Stimulated activated naive B cell treated with anti-CD40 and anti-IgM and Interleukin-4, amounts not matched to agents 10 μg/mL and 1 μg/mL and 100 μg/mL, for 72 hours (primary cell): ENCODE data around the gene TNFRSF17.

Source experiments
- ATAC-seq, 2 donors: fragments of 150-1000 bp; cut with Tn5 transposase; replicated peaks; 2 replicates each; pipeline ENCODE4 v1.10.0; 2021; ENCODE audit warnings: moderate library complexity in 1 of 2
- DNase-seq: peaks from one replicate; pipeline ENCODE4 v3.0.0; 2021
- H3K27ac Mint-ChIP-seq: one replicate; pipeline ENCODE4 v1.8.0; 2022; ENCODE audit warnings: mild to moderate bottlenecking, mixed read lengths
- H3K27me3 Mint-ChIP-seq, 2 donors: one replicate each; pipeline ENCODE4 v1.8.0; 2022; ENCODE audit warnings: mixed read lengths in 2 of 2
- H3K36me3 Mint-ChIP-seq, 2 donors: one replicate each; pipeline ENCODE4 v1.8.0; 2022; ENCODE audit warnings: mixed read lengths in 2 of 2, mild to moderate bottlenecking in 1 of 2
- H3K4me1 Mint-ChIP-seq, 2 donors: one replicate each; pipeline ENCODE4 v1.8.0; 2022; ENCODE audit warnings: mixed read lengths in 2 of 2, mild to moderate bottlenecking in 1 of 2
- H3K4me3 Mint-ChIP-seq, 2 donors: one replicate each; pipeline ENCODE4 v1.8.0; 2022; ENCODE audit warnings: mild to moderate bottlenecking in 2 of 2, mixed read lengths in 2 of 2, moderate library complexity in 1 of 2
- H3K9me3 Mint-ChIP-seq, 2 donors: one replicate each; pipeline ENCODE4 v1.8.0; 2022; ENCODE audit warnings: mixed read lengths in 2 of 2, mild to moderate bottlenecking in 1 of 2

TNFRSF17 gene

GRCh38 chr16:11979013-11979672 lies 14.1 kb downstream of the TNFRSF17 start:
- Mint-ChIP-seq H3K9me3 (peaks cover 5 to 7% of the 10 kb centered on the region in 2 donors), H3K4me3 (peak overlapping the region; percentile 98), H3K36me3 (peaks cover 57 to 64% of the 10 kb centered on the region in 2 donors), H3K4me1 (peaks cover 46 to 81% of the 10 kb centered on the region in 2 donors), H3K27ac (peak overlapping the region; percentile 91), H3K27me3 (no peaks in the 10 kb centered on the region)
- ATAC-seq: no peak
- no peak for DNase-seq

DNA sequence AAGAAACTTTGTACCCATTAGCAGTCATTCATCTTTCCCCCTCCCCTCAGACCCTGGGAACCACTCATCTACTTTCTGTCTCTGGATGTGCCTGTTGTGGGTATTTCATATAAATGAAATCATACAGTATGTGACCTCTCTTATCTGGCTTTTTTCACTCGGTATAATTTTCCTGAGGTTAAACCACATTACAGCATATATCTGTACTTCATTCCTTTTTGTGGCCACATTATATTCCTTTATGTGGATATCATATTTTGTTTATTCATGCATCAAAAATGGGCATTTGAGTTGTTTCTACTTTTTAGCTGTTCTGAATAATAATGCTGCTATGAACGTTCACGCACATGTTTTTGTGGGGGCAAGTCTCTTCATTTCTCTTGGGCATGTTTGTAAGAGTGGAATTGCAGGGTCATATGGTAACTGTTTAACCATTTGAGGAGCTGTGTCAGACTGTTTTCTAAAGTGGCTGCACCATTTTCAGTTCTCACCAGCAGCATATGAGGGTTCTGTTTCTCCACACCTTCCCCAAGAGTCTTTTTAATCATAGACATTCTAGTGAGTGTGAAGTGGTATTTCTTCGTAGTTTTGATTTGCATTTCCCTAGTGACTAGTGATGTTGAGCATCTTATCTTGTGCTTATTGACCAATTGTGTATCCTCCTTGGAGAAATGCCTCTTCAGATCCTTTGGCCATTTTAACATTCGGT lies 15.3 kb downstream of the TNFRSF17 start:
- peaks cover 54 to 83% of the 10 kb centered on the region in 2 donors for H3K4me1 Mint-ChIP-seq
- H3K4me3 Mint-ChIP-seq: peak overlapping the region; percentile 71 to 98
- H3K9me3 Mint-ChIP-seq: peaks cover 5 to 7% of the 10 kb centered on the region in 2 donors
- H3K36me3 Mint-ChIP-seq: peaks cover 65 to 73% of the 10 kb centered on the region in 2 donors
- ATAC-seq (peak; percentile 56 to 64), DNase-seq (no peak)
- H3K27ac Mint-ChIP-seq: peak overlapping the region; percentile 91
- no peaks in the 10 kb centered on the region for H3K27me3 Mint-ChIP-seq

DNA sequence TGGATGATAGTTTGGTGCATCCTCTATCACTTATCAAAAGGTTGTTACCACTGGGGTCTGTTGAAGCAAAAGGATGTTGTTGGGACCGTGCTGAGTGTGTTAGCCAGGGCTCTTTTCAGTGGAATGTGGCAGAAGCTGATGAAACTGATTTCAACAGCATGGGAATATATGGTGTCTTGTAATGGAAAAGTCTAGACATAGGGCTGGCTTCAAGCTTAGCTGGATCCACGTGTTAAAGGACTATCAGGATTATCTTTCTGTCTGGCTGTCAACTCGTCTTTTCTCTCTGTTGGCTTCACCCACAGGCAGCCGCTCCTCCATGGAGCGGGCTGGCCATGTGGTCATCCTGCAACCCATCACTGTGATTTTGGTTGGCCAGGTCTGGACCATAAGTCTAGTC lies 20.2 kb downstream of the TNFRSF17 start:
- DNase-seq (no peak), ATAC-seq (no peak)
- Mint-ChIP-seq H3K9me3 (peaks cover 2 to 3% of the 10 kb centered on the region in 2 donors), H3K36me3 (peaks cover 47 to 59% of the 10 kb centered on the region in 2 donors), H3K27ac (peak overlapping the region; percentile 16), H3K27me3 (no peaks in the 10 kb centered on the region), H3K4me3 (no peak overlapping the region), H3K4me1 (peaks cover 48 to 81% of the 10 kb centered on the region in 2 donors)

DNA sequence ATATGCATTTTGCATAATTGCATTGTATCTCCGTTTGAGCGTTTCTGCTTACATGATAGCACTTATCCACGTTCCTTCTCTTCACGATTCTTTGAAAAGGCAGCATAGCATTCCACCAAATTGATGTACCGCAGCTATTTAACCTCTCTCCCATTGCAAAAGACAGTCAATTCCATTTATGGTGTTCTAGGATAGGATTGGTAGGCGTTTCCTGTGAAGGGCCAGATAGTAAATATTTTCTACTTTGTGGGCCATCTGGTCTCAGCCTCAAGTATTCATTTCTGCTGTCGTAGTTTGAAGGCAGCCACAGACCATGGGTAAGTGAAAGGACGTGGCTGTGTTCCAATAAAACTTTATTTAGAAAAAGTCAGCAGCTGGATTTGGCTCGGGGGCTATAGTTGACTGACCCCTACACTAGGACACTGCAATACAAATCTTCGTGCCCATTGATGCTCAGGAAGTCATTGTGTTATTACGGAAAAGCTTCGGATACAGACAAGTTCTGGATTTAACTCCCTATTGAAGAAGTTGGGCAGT lies 21.6 kb downstream of the TNFRSF17 start:
- Mint-ChIP-seq H3K4me3 (no peak overlapping the region), H3K36me3 (peaks cover 39 to 54% of the 10 kb centered on the region in 2 donors), H3K9me3 (peaks cover 0 to 2% of the 10 kb centered on the region in 2 donors), H3K27ac (no peak overlapping the region), H3K27me3 (no peaks in the 10 kb centered on the region), H3K4me1 (peaks cover 44 to 80% of the 10 kb centered on the region in 2 donors)
- DNase-seq (no peak), ATAC-seq (no peak)

DNA sequence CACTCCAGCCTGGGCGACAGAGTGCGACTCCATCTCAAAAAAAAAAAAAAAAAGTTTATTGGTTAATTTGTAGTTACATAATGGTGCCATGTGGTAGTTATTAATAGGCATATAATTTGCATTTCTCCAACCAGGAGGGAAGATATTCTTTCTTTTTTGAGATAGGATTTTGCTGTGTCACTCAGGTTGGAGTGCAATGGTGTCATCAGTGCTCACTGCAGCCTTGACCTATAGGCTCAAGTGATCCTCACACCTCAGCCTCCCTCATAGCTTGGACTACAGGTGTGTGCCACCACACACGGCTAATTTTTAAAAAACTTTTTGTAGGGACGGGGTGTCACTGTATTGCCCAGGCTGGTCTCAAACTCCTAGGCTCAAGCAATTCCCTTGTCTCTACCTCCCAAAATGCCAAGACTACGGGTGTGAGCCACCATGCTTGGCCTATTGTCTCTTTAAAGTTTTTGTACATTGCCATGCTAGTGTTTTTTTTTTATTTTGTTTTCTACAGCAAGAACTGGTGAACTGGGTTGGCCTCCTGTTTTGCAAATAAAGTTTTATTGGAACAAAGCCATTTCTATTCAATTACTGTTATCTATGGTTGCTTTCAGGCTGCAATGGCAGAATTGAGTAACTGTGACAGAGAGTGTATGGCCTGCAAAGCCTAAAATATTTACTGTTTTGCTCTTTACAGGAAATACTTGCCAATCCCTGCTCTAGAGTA lies 23.4 kb downstream of the TNFRSF17 start:
- no peak overlapping the region for H3K4me3 Mint-ChIP-seq
- H3K9me3 Mint-ChIP-seq: peaks cover 0 to 2% of the 10 kb centered on the region in 2 donors
- peaks cover 47 to 57% of the 10 kb centered on the region in 2 donors for H3K36me3 Mint-ChIP-seq
- H3K27me3 Mint-ChIP-seq: no peaks in the 10 kb centered on the region
- H3K27ac Mint-ChIP-seq: peak overlapping the region; percentile 20
- peaks cover 48 to 84% of the 10 kb centered on the region in 2 donors for H3K4me1 Mint-ChIP-seq
- ATAC-seq (no peak), DNase-seq (no peak)

GRCh38 chr16:11990702-11991390 lies 25.8 kb downstream of the TNFRSF17 start:
- H3K27ac Mint-ChIP-seq: peak overlapping the region; percentile 51
- H3K36me3 Mint-ChIP-seq: peaks cover 29 to 42% of the 10 kb centered on the region in 2 donors
- no peak for ATAC-seq
- peaks cover 50 to 79% of the 10 kb centered on the region in 2 donors for H3K4me1 Mint-ChIP-seq
- H3K4me3 Mint-ChIP-seq: peak overlapping the region in 1 of 2 donors; percentile 18
- no peaks in the 10 kb centered on the region for H3K27me3 Mint-ChIP-seq
- no peak for DNase-seq
- H3K9me3 Mint-ChIP-seq: peaks cover 0 to 2% of the 10 kb centered on the region in 2 donors

GRCh38 chr16:11992008-11992584 lies 27.1 kb downstream of the TNFRSF17 start:
- H3K36me3 Mint-ChIP-seq: peaks cover 21 to 42% of the 10 kb centered on the region in 2 donors
- ATAC-seq: no peak
- H3K4me1 Mint-ChIP-seq: peaks cover 51 to 78% of the 10 kb centered on the region in 2 donors
- H3K4me3 Mint-ChIP-seq: no peak overlapping the region
- no peaks in the 10 kb centered on the region for H3K27me3 Mint-ChIP-seq
- peak overlapping the region; percentile 47 for H3K27ac Mint-ChIP-seq
- H3K9me3 Mint-ChIP-seq: peaks cover 0 to 2% of the 10 kb centered on the region in 2 donors
- DNase-seq: no peak

- H3K4me3 Mint-ChIP-seq: no peak overlapping the region
- peaks cover 0 to 2% of the 10 kb centered on the region in 2 donors for H3K9me3 Mint-ChIP-seq
- DNase-seq (no peak), ATAC-seq (no peak)
- no peaks in the 10 kb centered on the region for H3K27me3 Mint-ChIP-seq
- H3K36me3 Mint-ChIP-seq: peaks cover 21 to 48% of the 10 kb centered on the region in 2 donors
- peak overlapping the region; percentile 71 for H3K27ac Mint-ChIP-seq
- H3K4me1 Mint-ChIP-seq: peaks cover 56 to 78% of the 10 kb centered on the region in 2 donors
These were observed 27.8 kb downstream of the TNFRSF17 start for GRCh38 chr16:11992586-11993524.

GRCh38 chr16:11994143-11995119 lies 29.4 kb downstream of the TNFRSF17 start:
- H3K27me3 Mint-ChIP-seq: no peaks in the 10 kb centered on the region
- ATAC-seq: peak; percentile 75 to 77
- peak overlapping the region; percentile 16 to 36 for H3K4me3 Mint-ChIP-seq
- peaks cover 63 to 85% of the 10 kb centered on the region in 2 donors for H3K4me1 Mint-ChIP-seq
- H3K27ac Mint-ChIP-seq: peak overlapping the region; percentile 71
- H3K9me3 Mint-ChIP-seq: peaks cover 0 to 2% of the 10 kb centered on the region in 2 donors
- peaks cover 19 to 57% of the 10 kb centered on the region in 2 donors for H3K36me3 Mint-ChIP-seq
- DNase-seq: no peak

GRCh38 chr16:11996433-11997330 lies 31.7 kb downstream of the TNFRSF17 start:
- no peak for DNase-seq
- peaks cover 59 to 79% of the 10 kb centered on the region in 2 donors for H3K4me1 Mint-ChIP-seq

DNA sequence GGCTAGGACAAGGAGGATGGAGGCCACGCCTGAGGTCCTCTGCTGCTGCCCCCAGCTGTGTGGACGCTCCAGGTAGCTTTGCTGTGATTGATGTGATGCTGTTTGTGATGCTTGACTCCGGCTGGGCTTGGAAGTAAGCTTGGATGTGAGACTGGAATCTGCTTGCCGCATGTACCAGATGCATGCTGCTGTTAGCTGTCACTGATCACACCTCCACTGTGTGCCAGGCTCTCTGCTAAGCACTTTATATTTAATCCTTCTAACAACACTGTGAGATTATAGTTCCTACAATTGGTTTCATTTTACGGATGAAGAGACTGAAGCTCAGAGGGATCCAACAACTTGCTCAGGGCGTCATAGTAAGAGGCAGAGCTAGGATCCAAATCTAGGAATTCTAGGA lies 35.0 kb downstream of the TNFRSF17 start:
- no peak overlapping the region for H3K4me3 Mint-ChIP-seq
- H3K9me3 Mint-ChIP-seq: no peaks in the 10 kb centered on the region
- H3K27ac Mint-ChIP-seq: peak overlapping the region; percentile 71
- DNase-seq (no peak), ATAC-seq (no peak)
- peaks cover 30 to 58% of the 10 kb centered on the region in 2 donors for H3K36me3 Mint-ChIP-seq
- H3K27me3 Mint-ChIP-seq: no peaks in the 10 kb centered on the region
- H3K4me1 Mint-ChIP-seq: peaks cover 38 to 62% of the 10 kb centered on the region in 2 donors

More at GRCh38 chr16:11996433-11997330, 31.7 kb downstream of the TNFRSF17 start:
- peak overlapping the region in 1 of 2 donors; percentile 5 for H3K4me3 Mint-ChIP-seq
- no peaks in the 10 kb centered on the region for H3K27me3 Mint-ChIP-seq
- no peaks in the 10 kb centered on the region for H3K9me3 Mint-ChIP-seq
- ATAC-seq: no peak
- H3K36me3 Mint-ChIP-seq: peaks cover 24 to 56% of the 10 kb centered on the region in 2 donors
- peak overlapping the region; percentile 6 for H3K27ac Mint-ChIP-seq
